ENCODE data around the gene ZNF407. TPM values are rescaled to one million over a fixed set of nuclear protein-coding genes. Genes with fewer than 3 reads are reported as not detected.

Gene ZNF407
- 10.6 TPM for total RNA-seq
- long read RNA-seq, full-length matches to known transcripts, result 6 of 14 reads
- long read RNA-seq, partial matches to known transcripts, result 3 of 14 reads
- long read RNA-seq, other reads (novel, unspliced or antisense), result 5 of 14 reads

GRCh38 chr18:74597662-74598349 is at the start of gene ZNF407:
ZNF407 (plus strand) TSS chr18:74597870; CDS start chr18:74631020, 33,150 bp downstream.
- Histone ChIP-seq H3K4me3 (peak within 1 kb of the TSS; percentile 89), H3K4me1 (peaks cover 55% of the 10 kb centered on the region), H3K27ac (replicated peaks) (peak within 1 kb of the TSS; percentile 99), H3K27me3 (ENCODE audit: low read depth) (no peaks in the 10 kb centered on the region), H3K36me3 (peaks cover 22% of the 10 kb centered on the region), H3K9me3 (replicated peaks) (no peaks in the 10 kb centered on the region)
- TF ChIP-seq CTCF (IDR thresholded peaks at IDR 0.05; ENCODE audit: borderline replicate concordance), result no peak
- intact Hi-C loops (cut with micrococcal nuclease), result no loop called here
- DNase-seq, result peak; percentile 87

- TF ChIP-seq CTCF (IDR thresholded peaks at IDR 0.05; ENCODE audit: borderline replicate concordance), result no peak
These were observed 48.0 kb upstream of the ZNF407 start for GRCh38 chr18:74549591-74550104.

GRCh38 chr18:74550886-74551285 is 46.8 kb upstream of the ZNF407 start:
- H3K4me1 ChIP-seq, result peaks cover 30% of the 10 kb centered on the region
- no peak for TF ChIP-seq CTCF (IDR thresholded peaks at IDR 0.05; ENCODE audit: borderline replicate concordance)
- peaks cover 24% of the 10 kb centered on the region for H3K9me3 ChIP-seq (replicated peaks)
- no peaks in the 10 kb centered on the region for H3K27me3 ChIP-seq (ENCODE audit: low read depth)
- H3K27ac ChIP-seq (replicated peaks), result no peak overlapping the region
- no peaks in the 10 kb centered on the region for H3K36me3 ChIP-seq
- DNase-seq, result no peak
- intact Hi-C loops (cut with micrococcal nuclease), result loop anchor here (5.0 kb wide), 1 partner anchor 54 kb away; the partner anchor contains the start of gene CNDP2
- no peak overlapping the region for H3K4me3 ChIP-seq

More at GRCh38 chr18:74549591-74550104, 48.0 kb upstream of the ZNF407 start:
- H3K4me1 ChIP-seq, result peaks cover 38% of the 10 kb centered on the region
- no peak for DNase-seq
- H3K36me3 ChIP-seq, result no peaks in the 10 kb centered on the region
- no peak overlapping the region for H3K4me3 ChIP-seq
- intact Hi-C loops (cut with micrococcal nuclease), result loop anchor here (5.0 kb wide), 1 partner anchor 52 kb away; the partner anchor contains the start of gene CNDP2
- H3K27ac ChIP-seq (replicated peaks), result no peak overlapping the region
- H3K9me3 ChIP-seq (replicated peaks), result peaks cover 24% of the 10 kb centered on the region
- no peaks in the 10 kb centered on the region for H3K27me3 ChIP-seq (ENCODE audit: low read depth)

GRCh38 chr18:74551452-74551851 is 46.2 kb upstream of the ZNF407 start:
- Histone ChIP-seq H3K27me3 (ENCODE audit: low read depth) (no peaks in the 10 kb centered on the region), H3K4me3 (no peak overlapping the region), H3K4me1 (peaks cover 25% of the 10 kb centered on the region), H3K27ac (replicated peaks) (no peak overlapping the region), H3K36me3 (no peaks in the 10 kb centered on the region), H3K9me3 (replicated peaks) (peaks cover 24% of the 10 kb centered on the region)
- no peak for DNase-seq
- TF ChIP-seq CTCF (IDR thresholded peaks at IDR 0.05; ENCODE audit: borderline replicate concordance), result no peak
- intact Hi-C loops (cut with micrococcal nuclease), result loop anchor here (5.0 kb wide), 1 partner anchor 54 kb away; the partner anchor contains the start of gene CNDP2

GRCh38 chr18:74551936-74552555 is 45.6 kb upstream of the ZNF407 start:
- Histone ChIP-seq H3K4me3 (no peak overlapping the region), H3K4me1 (peaks cover 19% of the 10 kb centered on the region), H3K9me3 (replicated peaks) (peaks cover 24% of the 10 kb centered on the region), H3K27me3 (ENCODE audit: low read depth) (no peaks in the 10 kb centered on the region), H3K27ac (replicated peaks) (no peak overlapping the region), H3K36me3 (no peaks in the 10 kb centered on the region)
- TF ChIP-seq CTCF (IDR thresholded peaks at IDR 0.05; ENCODE audit: borderline replicate concordance), result peak; percentile 88
- intact Hi-C loops (cut with micrococcal nuclease), result loop anchor here (2.0 to 5.0 kb wide), 2 partner anchors 55 to 199 kb away; partner anchors contain the start of gene CNDP2
- peak; percentile 82 for DNase-seq
